Choroid plexus epithelial cell (primary cell): Measurements from ENCODE around the gene ZNRF4.
"Not testable (repeated sequence)": the region's sequence is repeated elsewhere in the genome, so short reads cannot be mapped to it uniquely, and the experiment has no call there.

Source experiments
- DNase-seq: peaks from one replicate; pipeline ENCODE4 v3.0.0-alpha.2; 2010; ENCODE audit warnings: low read depth
- H3K4me3 ChIP-seq: 2 replicates; pipeline ENCODE4 v1.5.1; 2011; ENCODE audit warnings: low read depth, mild to moderate bottlenecking, control low read depth, low read length, moderate library complexity
- TF ChIP-seq, protein P1 (sequence below): conservative IDR thresholded peaks from 2 replicates; pipeline ENCODE4 v1.5.1; 2011; ENCODE audit warnings: low read depth, mild to moderate bottlenecking, control low read depth, inconsistent platforms, low read length, moderate library complexity

Gene ZNRF4, protein sequence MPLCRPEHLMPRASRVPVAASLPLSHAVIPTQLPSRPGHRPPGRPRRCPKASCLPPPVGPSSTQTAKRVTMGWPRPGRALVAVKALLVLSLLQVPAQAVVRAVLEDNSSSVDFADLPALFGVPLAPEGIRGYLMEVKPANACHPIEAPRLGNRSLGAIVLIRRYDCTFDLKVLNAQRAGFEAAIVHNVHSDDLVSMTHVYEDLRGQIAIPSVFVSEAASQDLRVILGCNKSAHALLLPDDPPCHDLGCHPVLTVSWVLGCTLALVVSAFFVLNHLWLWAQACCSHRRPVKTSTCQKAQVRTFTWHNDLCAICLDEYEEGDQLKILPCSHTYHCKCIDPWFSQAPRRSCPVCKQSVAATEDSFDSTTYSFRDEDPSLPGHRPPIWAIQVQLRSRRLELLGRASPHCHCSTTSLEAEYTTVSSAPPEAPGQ

DNA sequence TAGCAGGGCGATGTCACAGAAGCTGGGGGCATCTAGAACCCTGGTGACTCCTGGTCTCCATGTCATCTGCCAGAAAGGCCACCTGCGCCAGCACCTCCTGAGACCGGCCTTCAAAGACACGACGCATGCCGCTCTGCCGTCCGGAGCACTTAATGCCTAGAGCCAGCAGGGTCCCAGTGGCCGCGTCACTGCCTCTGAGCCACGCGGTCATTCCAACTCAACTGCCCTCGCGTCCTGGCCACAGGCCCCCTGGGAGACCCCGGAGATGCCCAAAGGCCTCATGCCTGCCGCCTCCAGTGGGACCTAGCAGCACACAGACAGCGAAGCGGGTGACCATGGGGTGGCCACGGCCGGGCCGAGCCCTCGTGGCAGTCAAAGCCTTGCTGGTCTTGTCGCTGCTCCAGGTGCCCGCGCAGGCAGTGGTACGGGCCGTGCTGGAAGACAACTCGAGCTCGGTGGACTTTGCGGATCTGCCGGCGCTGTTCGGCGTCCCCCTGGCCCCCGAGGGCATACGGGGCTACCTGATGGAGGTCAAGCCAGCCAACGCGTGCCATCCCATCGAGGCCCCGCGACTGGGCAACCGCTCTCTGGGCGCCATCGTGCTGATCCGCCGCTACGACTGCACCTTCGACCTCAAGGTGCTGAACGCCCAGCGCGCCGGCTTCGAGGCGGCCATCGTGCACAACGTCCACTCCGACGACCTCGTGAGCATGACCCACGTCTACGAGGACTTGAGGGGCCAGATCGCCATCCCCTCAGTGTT lies at the start of gene ZNRF4:
Gene ZNRF4 (plus strand): TSS at position 51 of the 763 bp plus-strand sequence. CDS start 75 bp downstream, at position 126.
- DNase-seq: no peak
- TF ChIP-seq, protein P1, sequence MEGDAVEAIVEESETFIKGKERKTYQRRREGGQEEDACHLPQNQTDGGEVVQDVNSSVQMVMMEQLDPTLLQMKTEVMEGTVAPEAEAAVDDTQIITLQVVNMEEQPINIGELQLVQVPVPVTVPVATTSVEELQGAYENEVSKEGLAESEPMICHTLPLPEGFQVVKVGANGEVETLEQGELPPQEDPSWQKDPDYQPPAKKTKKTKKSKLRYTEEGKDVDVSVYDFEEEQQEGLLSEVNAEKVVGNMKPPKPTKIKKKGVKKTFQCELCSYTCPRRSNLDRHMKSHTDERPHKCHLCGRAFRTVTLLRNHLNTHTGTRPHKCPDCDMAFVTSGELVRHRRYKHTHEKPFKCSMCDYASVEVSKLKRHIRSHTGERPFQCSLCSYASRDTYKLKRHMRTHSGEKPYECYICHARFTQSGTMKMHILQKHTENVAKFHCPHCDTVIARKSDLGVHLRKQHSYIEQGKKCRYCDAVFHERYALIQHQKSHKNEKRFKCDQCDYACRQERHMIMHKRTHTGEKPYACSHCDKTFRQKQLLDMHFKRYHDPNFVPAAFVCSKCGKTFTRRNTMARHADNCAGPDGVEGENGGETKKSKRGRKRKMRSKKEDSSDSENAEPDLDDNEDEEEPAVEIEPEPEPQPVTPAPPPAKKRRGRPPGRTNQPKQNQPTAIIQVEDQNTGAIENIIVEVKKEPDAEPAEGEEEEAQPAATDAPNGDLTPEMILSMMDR: no peak
- H3K4me3 ChIP-seq: no peak within 1 kb of the TSS

DNA sequence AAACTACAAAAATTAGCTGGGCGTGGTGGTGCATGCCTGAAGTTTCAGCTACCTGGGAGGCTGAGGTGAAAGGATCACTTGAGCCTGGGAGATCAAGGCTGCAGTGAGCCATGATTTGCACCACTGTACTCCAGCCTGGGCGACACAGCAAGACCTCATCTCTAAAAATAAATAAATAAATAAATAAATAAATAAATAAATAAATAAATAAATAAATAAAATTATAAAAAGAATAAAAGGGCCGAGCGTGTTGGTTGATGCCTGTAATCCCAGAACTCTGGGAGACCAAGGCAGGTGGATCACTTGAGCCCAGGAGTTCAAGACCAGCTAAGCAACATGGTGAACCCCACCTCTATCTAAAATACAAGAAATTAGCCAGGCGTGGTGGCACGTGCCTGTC lies 49.0 kb upstream of the ZNRF4 start:
- not testable (repeated sequence) for DNase-seq, H3K4me3 ChIP-seq

DNA sequence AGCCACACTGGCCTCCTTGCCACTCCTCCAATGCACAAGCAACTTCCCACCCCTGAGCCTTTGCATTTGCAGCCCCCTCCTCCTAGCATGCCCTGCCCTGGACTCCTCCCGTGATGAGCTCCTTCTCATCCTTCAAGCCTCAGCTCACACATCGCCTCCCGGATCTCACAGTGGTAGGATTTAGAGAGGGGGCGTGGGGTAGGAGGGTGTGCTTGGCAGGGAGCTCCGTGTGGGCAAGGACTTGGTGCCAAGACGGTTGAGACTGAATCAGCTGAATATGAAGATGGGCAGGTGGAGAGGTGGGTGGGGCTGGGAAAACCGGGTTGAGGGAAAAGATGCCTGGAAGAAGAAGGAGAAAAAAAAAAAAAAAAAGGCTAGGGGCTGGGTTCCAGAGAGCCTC lies 48.4 kb upstream of the ZNRF4 start:
- TF ChIP-seq, protein P1: no peak
- no peak overlapping the region for H3K4me3 ChIP-seq
- no peak for DNase-seq

DNA sequence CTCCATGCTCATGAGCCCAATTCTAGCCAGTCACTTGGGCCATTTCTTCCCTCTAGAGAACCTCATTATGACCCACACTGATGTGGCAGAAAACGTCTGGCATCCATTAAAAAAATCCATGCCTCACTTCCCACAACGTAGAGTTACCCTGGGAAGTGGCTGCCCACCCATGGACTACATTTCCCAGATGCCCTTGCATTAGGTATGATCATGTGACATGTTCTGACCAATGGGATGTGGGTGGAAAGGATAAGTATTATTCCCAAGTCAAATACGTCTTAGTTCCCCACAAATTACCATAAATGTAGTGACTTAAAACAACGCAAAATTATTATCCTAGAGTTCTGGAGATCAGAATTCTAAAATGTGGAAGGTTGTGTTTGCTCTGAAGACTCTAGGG lies 47.9 kb upstream of the ZNRF4 start:
- TF ChIP-seq, protein P1: no peak
- no peak overlapping the region for H3K4me3 ChIP-seq
- DNase-seq: peak; percentile 28

DNA sequence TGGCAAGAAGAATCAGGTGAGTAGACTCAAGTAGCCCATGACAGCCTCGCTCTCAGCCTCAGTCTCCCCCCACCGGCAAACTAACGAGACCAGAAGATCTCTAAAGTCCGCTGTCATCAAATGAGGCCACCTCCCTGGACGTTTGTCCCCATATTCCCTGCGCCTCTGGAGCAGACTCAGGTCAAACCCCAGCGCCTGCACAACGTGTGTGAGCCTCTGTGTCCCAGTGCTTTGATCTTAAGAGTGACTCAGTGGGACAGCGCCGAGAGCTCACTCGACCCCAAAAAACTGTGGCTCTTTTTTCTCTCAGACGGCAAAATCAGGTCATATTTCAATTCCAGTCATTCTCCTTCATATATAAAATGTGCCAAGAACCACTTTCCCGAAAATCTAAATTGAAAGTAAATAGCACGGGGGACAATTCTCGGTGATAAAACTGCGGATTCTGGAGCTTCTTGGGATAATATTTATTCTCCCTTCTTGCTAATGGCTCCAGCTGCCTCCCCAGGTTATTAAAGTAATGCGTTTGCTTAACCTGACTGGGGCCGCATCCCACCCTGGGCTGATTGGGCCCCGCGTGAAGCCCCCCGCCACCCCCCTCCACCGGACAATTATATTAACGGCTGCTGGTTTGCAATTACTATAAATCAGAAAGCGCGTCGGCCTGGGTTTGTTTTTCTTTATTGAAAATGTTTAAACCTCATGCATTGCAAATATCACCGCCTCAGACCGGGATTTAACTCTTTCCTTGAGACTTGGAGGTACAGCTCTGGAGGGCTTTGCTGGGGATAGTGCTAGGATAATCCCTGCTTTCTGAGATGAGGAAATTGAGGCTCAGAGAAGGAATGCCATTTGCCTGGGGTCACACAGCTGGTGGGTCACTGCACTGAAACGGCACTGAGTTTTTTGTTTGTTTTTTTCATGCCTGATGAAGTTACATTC lies 37.5 kb upstream of the ZNRF4 start:
- TF ChIP-seq, protein P1: no peak
- DNase-seq: no peak
- H3K4me3 ChIP-seq: peak overlapping the region; percentile 26

DNA sequence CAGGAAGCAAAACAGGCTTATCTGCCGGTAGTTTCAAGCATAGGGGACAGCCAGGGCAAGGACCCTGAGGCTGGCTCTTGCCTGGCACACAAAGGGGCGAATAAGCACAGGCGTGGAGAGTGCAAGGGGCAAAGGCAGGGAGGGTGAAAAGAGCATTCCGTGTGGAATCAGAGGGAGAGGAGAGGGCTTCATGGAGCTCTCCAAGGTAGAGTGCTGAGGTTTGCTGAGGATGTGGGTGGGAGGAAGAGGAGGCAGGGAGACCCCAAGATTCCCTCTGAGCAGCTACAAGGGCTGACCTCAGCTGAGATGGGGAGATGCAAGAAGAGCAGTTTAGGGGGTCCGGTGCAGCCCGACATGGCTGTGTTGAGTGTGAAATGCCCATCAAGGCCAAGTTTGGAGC lies 36.5 kb upstream of the ZNRF4 start:
- TF ChIP-seq, protein P1: no peak
- no peak for DNase-seq
- H3K4me3 ChIP-seq: no peak overlapping the region

DNA sequence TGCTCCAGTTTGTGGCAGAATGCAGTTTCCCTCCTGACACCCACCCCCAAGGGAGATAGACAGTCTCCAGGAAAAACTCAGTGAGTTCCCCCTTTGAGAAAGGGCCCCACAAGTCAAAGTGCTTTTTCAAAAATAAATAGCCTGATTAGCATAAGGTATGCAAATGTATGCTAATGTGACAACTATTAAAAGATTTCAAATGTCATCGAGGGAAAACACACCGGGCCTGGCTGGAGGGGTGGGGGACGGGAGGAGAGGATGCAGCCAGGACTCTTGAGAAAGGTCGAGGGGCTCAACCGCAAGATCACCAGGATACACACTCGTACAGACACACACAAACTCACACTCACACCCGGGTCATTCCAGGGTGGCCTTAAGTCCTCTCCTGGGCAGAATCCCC lies 34.3 kb upstream of the ZNRF4 start:
- DNase-seq: no peak
- TF ChIP-seq, protein P1: no peak
- no peak overlapping the region for H3K4me3 ChIP-seq
